Esophagus muscularis mucosa (tissue), 3 donors: Measurements from ENCODE around the gene PCSK9.

Experiments used
- POLR2A ChIP-seq: fragments of 450-650 bp; IDR thresholded peaks from one replicate; pipeline ENCODE4 v1.6.1; 2017; ENCODE audit warnings: antibody characterized with exemption, moderate library complexity, mild to moderate bottlenecking, low read depth
- TF ChIP-seq, protein P1 (sequence below), 3 experiments: fragments of 200-600 bp in 2 of 3; fragments of 450-650 bp in 1 of 3; sonication (generic) in 2 of 3; IDR thresholded peaks; one replicate each; pipeline ENCODE4 v1.5.1; 2017 to 2019; ENCODE audit warnings: antibody characterized with exemption in 3 of 3, mild to moderate bottlenecking in 2 of 3, moderate library complexity in 1 of 3

DNA sequence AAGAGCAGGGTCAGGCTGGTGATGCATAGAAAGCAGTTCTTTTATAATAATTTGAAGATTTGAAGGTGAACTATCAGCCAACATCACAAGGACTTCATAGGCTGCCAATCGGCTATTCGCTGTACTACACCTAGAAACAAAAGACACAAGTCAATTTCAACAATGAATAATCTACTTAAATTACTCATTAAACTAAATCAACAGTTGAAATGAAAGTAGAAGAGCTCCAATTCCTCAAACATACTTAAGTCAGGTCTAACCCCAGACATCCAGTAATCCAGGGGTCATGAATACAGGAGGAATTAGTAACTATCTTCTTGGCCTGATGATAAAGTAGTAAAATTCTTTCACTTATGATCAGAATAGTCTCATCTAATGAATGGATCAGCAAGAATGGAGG lies 64.5 kb downstream of the PCSK9 start:
- no peak for TF ChIP-seq POLR2A
- TF ChIP-seq, protein P1, sequence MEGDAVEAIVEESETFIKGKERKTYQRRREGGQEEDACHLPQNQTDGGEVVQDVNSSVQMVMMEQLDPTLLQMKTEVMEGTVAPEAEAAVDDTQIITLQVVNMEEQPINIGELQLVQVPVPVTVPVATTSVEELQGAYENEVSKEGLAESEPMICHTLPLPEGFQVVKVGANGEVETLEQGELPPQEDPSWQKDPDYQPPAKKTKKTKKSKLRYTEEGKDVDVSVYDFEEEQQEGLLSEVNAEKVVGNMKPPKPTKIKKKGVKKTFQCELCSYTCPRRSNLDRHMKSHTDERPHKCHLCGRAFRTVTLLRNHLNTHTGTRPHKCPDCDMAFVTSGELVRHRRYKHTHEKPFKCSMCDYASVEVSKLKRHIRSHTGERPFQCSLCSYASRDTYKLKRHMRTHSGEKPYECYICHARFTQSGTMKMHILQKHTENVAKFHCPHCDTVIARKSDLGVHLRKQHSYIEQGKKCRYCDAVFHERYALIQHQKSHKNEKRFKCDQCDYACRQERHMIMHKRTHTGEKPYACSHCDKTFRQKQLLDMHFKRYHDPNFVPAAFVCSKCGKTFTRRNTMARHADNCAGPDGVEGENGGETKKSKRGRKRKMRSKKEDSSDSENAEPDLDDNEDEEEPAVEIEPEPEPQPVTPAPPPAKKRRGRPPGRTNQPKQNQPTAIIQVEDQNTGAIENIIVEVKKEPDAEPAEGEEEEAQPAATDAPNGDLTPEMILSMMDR (IDR thresholded peaks at IDR 0.05): no peak
